NCI-H748 (cell line): ENCODE measurements around the gene PPP2R5E.
A peak's percentile ranks its signal among the peaks of the same experiment; 100 is the strongest.
"Not testable (repeated sequence)": the region's sequence is repeated elsewhere in the genome, so short reads cannot be mapped to it uniquely, and the experiment has no call there.

Experiments used
- DNase-seq: peaks from one replicate; lab custom pipeline; 2025; ENCODE audit not compliant: unreplicated experiment; lab: John Stamatoyannopoulos, UW

Gene PPP2R5E

GRCh38 chr14:63523735-63524426, 19.3 kb downstream of the PPP2R5E start:
- no peak for DNase-seq

GRCh38 chr14:63522511-63522910, 20.7 kb downstream of the PPP2R5E start:
- not testable (repeated sequence) for DNase-seq

- no peak for DNase-seq
Measured at GRCh38 chr14:63517354-63517753, 25.8 kb downstream of the PPP2R5E start.

- no peak for DNase-seq
Measured at GRCh38 chr14:63515240-63515639, 27.9 kb downstream of the PPP2R5E start.

- no peak for DNase-seq
Measured at GRCh38 chr14:63513756-63514155, 29.4 kb downstream of the PPP2R5E start.

- DNase-seq, result no peak
Measured at GRCh38 chr14:63512861-63513260, 30.3 kb downstream of the PPP2R5E start.

- DNase-seq, result no peak
Measured at GRCh38 chr14:63510538-63510937, 32.6 kb downstream of the PPP2R5E start.

- peak; percentile 86 for DNase-seq
Measured at GRCh38 chr14:63508033-63508432, 35.1 kb downstream of the PPP2R5E start.

GRCh38 chr14:63504648-63505047, 38.5 kb downstream of the PPP2R5E start:
- no peak for DNase-seq

- DNase-seq, result no peak
Measured at GRCh38 chr14:63501429-63501828, 41.7 kb downstream of the PPP2R5E start.

GRCh38 chr14:63499701-63500250, 43.4 kb downstream of the PPP2R5E start:
- DNase-seq, result no peak

GRCh38 chr14:63496837-63497400, 46.3 kb downstream of the PPP2R5E start:
- DNase-seq, result no peak

GRCh38 chr14:63493246-63493645, 49.9 kb downstream of the PPP2R5E start:
- peak; percentile 29 for DNase-seq

- DNase-seq, result no peak
Measured at GRCh38 chr14:63492391-63492790, 50.8 kb downstream of the PPP2R5E start.

- DNase-seq, result no peak
Measured at GRCh38 chr14:63487724-63488123, 55.5 kb downstream of the PPP2R5E start.

GRCh38 chr14:63486738-63487137, 56.4 kb downstream of the PPP2R5E start:
- DNase-seq, result no peak

- DNase-seq, result no peak
Measured at GRCh38 chr14:63483315-63483714, 59.9 kb downstream of the PPP2R5E start.

- no peak for DNase-seq
Measured at GRCh38 chr14:63480599-63480998, 62.6 kb downstream of the PPP2R5E start.

- DNase-seq, result no peak
Measured at GRCh38 chr14:63478437-63478852, 64.7 kb downstream of the PPP2R5E start.

- DNase-seq, result no peak
Measured at GRCh38 chr14:63478010-63478409, 65.2 kb downstream of the PPP2R5E start.

- DNase-seq, result no peak
Measured at GRCh38 chr14:63477556-63477955, 65.6 kb downstream of the PPP2R5E start.

- no peak for DNase-seq
Measured at GRCh38 chr14:63475761-63476160, 67.4 kb downstream of the PPP2R5E start.

GRCh38 chr14:63474844-63475243, 68.3 kb downstream of the PPP2R5E start:
- no peak for DNase-seq
